Upper lobe of left lung (tissue), 6 donors: ENCODE results near the gene DOCK1. TPM values are rescaled to one million over a fixed set of nuclear protein-coding genes. Genes with fewer than 3 reads are reported as not detected.
A peak's percentile ranks its signal among the peaks of the same experiment; 100 is the strongest.

ENCODE experiments used
- ATAC-seq, 2 donors: fragments of 200-7000 bp; cut with Tn5 transposase; one replicate each; pipeline ENCODE4 v1.9.1; 2022; ENCODE audit warnings: mild to moderate bottlenecking in 2 of 2, moderate library complexity in 2 of 2; ENCODE audit not compliant: low FRiP score in 2 of 2
- DNase-seq, 2 donors: peaks; one replicate each; pipeline ENCODE4 v3.0.0-alpha.2; 2019 to 2020
- H3K27ac ChIP-seq, 4 donors: fragments of 200-600 bp; sonication (generic); one replicate each; pipeline ENCODE4 v1.5.1; 2016 to 2019
- H3K27me3 ChIP-seq, 4 donors: fragments of 200-600 bp; sonication (generic); one replicate each; pipeline ENCODE4 v1.5.1; 2017 to 2019
- H3K36me3 ChIP-seq, 4 donors: fragments of 200-600 bp; sonication (generic); one replicate each; pipeline ENCODE4 v1.5.1; 2016 to 2019
- H3K4me1 ChIP-seq, 4 donors: fragments of 200-600 bp; sonication (generic); one replicate each; pipeline ENCODE4 v1.5.1; 2018 to 2019
- H3K4me3 ChIP-seq, 4 donors: fragments of 200-600 bp; sonication (generic); one replicate each; pipeline ENCODE4 v1.5.1; 2017 to 2019; ENCODE audit warnings: mild to moderate bottlenecking in 2 of 4, moderate library complexity in 1 of 4
- H3K9me3 ChIP-seq, 4 donors: fragments of 200-600 bp; sonication (generic); one replicate each; pipeline ENCODE4 v1.5.1; 2018 to 2019
- EP300 ChIP-seq, 4 donors: sonication (generic); formaldehyde crosslinking; IDR thresholded peaks; one replicate each; pipeline ENCODE4 v1.5.1; 2017; ENCODE audit warnings: antibody characterized with exemption in 4 of 4, control low read depth in 2 of 4
- POLR2A ChIP-seq, 4 donors: fragments of 450-650 bp; IDR thresholded peaks; one replicate each; pipeline ENCODE4 v1.5.1; 2016 to 2017; ENCODE audit warnings: antibody characterized with exemption in 4 of 4, mild to moderate bottlenecking in 2 of 4
- POLR2AphosphoS5 ChIP-seq, 2 donors: sonication (generic); formaldehyde crosslinking; IDR thresholded peaks; one replicate each; pipeline ENCODE4 v1.5.1; 2017; ENCODE audit warnings: antibody characterized with exemption in 2 of 2
- WGBS, 2 donors: methylation state at CpG; one replicate each; pipeline ENCODE4 v1.1.5; 2017 to 2018; 5-methylcytosine and 5-hydroxymethylcytosine counted together
- total RNA-seq, 6 donors: library from RNA; depleted of rRNA in 4 of 6; stranded (reverse); fragments of >200 nt in 4 of 6; gene quantifications; one replicate each; pipeline versions ENCODE4 v1.1.0 to v1.2.1, GENCODE V29; 2016 to 2021
- TF ChIP-seq, protein P1 (sequence below), 6 experiments: fragments of 450-650 bp in 4 of 6; fragments of 200-600 bp in 2 of 6; sonication (generic) in 2 of 6; IDR thresholded peaks; one replicate each; pipeline ENCODE4 v1.5.1; 2016 to 2019; ENCODE audit warnings: antibody characterized with exemption in 6 of 6
- donor health status: DM: no; HTN: no; CAD: no; lungs with moderate emphysema.
- donor health status: DM: no; HTN: yes; CAD: no; lungs with severe emphysema.

DOCK1 gene
- total RNA-seq, 6 donors from 2014 or later = 37.5 to 63.9 (median 45.8) TPM

DNA sequence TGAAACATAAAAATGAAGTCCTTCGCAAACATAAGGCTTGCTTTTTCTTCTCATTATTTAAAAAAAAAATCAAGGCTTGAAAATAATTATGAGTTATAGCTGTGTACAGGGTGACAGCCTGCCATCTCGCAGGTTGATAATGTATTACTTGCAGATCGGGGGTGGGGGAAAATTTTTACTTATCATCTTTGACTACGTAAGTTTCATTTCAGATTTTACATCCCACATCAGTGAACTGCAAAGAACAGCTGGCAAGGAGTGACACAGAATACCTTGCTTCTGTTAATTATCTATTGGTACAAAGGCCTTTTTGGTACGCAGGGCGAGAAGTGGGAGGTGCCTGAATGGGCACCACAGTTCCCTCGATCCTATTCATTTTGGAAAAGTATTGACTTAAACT lies 232.2 kb downstream of the DOCK1 start:
- WGBS, 2 donors = 94 to 96% methylated on average over 7 of the region's 7 CpGs
- TF ChIP-seq, protein P1, sequence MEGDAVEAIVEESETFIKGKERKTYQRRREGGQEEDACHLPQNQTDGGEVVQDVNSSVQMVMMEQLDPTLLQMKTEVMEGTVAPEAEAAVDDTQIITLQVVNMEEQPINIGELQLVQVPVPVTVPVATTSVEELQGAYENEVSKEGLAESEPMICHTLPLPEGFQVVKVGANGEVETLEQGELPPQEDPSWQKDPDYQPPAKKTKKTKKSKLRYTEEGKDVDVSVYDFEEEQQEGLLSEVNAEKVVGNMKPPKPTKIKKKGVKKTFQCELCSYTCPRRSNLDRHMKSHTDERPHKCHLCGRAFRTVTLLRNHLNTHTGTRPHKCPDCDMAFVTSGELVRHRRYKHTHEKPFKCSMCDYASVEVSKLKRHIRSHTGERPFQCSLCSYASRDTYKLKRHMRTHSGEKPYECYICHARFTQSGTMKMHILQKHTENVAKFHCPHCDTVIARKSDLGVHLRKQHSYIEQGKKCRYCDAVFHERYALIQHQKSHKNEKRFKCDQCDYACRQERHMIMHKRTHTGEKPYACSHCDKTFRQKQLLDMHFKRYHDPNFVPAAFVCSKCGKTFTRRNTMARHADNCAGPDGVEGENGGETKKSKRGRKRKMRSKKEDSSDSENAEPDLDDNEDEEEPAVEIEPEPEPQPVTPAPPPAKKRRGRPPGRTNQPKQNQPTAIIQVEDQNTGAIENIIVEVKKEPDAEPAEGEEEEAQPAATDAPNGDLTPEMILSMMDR (IDR thresholded peaks at IDR 0.05) = no peak
- TF ChIP-seq POLR2AphosphoS5 (IDR thresholded peaks at IDR 0.05) = no peak
- no peak for TF ChIP-seq POLR2A (IDR thresholded peaks at IDR 0.05)
- TF ChIP-seq EP300 (IDR thresholded peaks at IDR 0.05) = no peak
- no peak for DNase-seq
- peaks cover 0 to 4% (median 0%) of the 10 kb centered on the region in 4 donors for H3K36me3 ChIP-seq
- no peaks in the 10 kb centered on the region for H3K4me1 ChIP-seq
- no peaks in the 10 kb centered on the region for H3K9me3 ChIP-seq
- no peaks in the 10 kb centered on the region for H3K27me3 ChIP-seq
- no peak for ATAC-seq
- no peak overlapping the region for H3K4me3 ChIP-seq
- H3K27ac ChIP-seq = no peak overlapping the region

DNA sequence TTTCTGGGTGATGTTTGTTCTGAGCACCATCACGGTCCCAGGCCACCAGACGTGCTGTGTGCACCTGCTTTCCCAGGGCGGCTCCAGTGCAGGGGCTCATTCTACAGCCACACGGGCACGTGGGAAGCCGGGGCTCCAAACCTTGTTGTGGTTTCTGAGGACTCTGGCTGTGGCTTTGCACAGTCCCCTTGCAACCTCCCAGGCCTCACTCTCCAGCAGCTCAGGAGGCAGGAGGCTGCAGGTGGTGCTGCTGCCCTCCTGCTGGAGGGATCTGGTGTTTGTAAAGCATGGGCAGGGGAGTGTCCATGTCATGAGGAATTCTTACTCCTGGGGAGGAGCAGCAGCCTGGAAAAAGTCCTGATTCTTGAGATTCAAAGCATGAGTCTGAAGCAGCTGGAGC lies 236.9 kb downstream of the DOCK1 start:
- Histone ChIP-seq H3K9me3 (no peaks in the 10 kb centered on the region), H3K4me3 (no peak overlapping the region), H3K27ac (no peak overlapping the region), H3K36me3 (peaks cover 0 to 4% (median 0%) of the 10 kb centered on the region in 4 donors), H3K27me3 (no peaks in the 10 kb centered on the region), H3K4me1 (no peaks in the 10 kb centered on the region)
- TF ChIP-seq, protein P1 (IDR thresholded peaks at IDR 0.05) = no peak
- no peak for TF ChIP-seq EP300 (IDR thresholded peaks at IDR 0.05)
- no peak for TF ChIP-seq POLR2AphosphoS5 (IDR thresholded peaks at IDR 0.05)
- no peak for TF ChIP-seq POLR2A (IDR thresholded peaks at IDR 0.05)
- 77% methylated on average over 6 of the region's 6 CpGs; no CpG with 5 or more reads in 1 of the 2 donors for WGBS, 2 donors
- ATAC-seq (no peak), DNase-seq (peak in 1 of 2 donors; percentile 30)

DNA sequence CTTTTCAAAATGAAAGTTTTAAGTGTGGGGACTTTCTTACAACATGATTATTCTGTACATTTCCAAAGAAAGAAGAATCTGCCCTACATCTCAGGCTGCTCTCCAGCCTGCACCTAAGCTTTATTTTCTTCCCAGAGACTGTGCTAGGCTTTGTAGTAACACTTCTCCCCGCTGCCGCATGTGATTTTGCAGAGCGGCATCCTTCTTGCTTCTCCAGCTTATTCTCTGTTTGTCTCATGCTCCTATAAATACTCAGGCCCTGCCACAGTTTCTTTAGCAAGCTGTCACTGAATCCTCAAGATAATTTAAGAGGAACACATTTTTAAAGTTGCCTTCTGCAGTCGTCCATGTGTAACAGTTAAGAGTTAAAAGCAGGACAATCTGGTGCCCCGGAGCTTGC lies 237.6 kb downstream of the DOCK1 start:
- WGBS, 2 donors = 91% methylated on average over 5 of the region's 5 CpGs
- ATAC-seq = no peak

DNA sequence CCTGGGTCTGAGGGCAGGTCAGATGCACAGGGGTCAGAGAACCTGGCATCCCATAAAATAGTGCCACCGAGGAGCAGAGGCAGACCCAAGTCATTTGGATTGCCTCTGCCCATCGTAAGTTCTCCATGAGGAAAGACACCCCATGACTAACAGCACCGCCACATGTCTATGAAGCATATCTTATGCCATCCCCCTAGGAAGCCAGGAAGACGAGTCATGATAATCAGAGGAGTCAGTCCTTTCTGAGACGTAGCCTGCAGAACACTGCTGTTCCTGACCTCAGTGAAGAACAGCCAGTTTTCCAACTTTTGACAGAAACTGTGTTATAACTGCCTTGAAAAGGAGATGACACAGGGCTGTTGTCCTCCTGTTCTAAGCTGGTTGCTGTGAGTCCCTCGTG lies 239.9 kb downstream of the DOCK1 start:
- no peak for TF ChIP-seq EP300 (IDR thresholded peaks at IDR 0.05)
- TF ChIP-seq, protein P1 (IDR thresholded peaks at IDR 0.05) = no peak
- no peak for TF ChIP-seq POLR2A (IDR thresholded peaks at IDR 0.05)
- TF ChIP-seq POLR2AphosphoS5 (IDR thresholded peaks at IDR 0.05) = no peak
- Histone ChIP-seq H3K4me1 (no peaks in the 10 kb centered on the region), H3K9me3 (no peaks in the 10 kb centered on the region), H3K36me3 (peaks cover 0 to 4% (median 0%) of the 10 kb centered on the region in 4 donors), H3K4me3 (no peak overlapping the region), H3K27me3 (no peaks in the 10 kb centered on the region), H3K27ac (no peak overlapping the region)
- WGBS, 2 donors = 84 to 93% methylated on average over 3 to 6 of the region's 6 CpGs
- ATAC-seq (no peak), DNase-seq (no peak)

More for the DNA sequence above, 237.6 kb downstream of the DOCK1 start:
- Histone ChIP-seq H3K27ac (no peak overlapping the region), H3K4me3 (no peak overlapping the region), H3K9me3 (no peaks in the 10 kb centered on the region), H3K36me3 (peaks cover 0 to 4% (median 0%) of the 10 kb centered on the region in 4 donors), H3K27me3 (no peaks in the 10 kb centered on the region), H3K4me1 (no peaks in the 10 kb centered on the region)
- TF ChIP-seq EP300 (IDR thresholded peaks at IDR 0.05) = no peak
- TF ChIP-seq POLR2A (IDR thresholded peaks at IDR 0.05) = no peak
- TF ChIP-seq, protein P1 (IDR thresholded peaks at IDR 0.05) = no peak
- no peak for TF ChIP-seq POLR2AphosphoS5 (IDR thresholded peaks at IDR 0.05)
- no peak for DNase-seq

DNA sequence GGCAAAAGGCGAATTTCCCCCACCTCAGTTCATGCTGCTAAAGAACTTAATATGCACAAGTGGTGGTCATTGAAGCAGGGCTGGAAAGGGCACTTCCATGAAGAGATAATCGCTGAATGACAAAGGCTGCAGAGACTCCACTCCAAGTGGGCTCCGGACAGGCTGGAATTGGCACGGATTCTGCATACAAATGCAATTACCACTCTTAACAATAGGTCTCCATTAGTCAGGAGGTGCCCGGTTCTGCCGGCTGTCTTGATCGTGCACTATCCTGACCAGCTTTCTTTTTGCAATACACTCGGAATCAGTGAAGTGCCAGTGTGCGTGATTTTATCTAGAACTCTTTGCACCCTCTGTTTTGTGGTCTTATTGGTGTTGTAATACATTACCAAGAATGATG lies 241.4 kb downstream of the DOCK1 start:
- Histone ChIP-seq H3K4me1 (no peaks in the 10 kb centered on the region), H3K36me3 (no peaks in the 10 kb centered on the region), H3K4me3 (no peak overlapping the region), H3K27me3 (no peaks in the 10 kb centered on the region), H3K27ac (no peak overlapping the region), H3K9me3 (no peaks in the 10 kb centered on the region)
- TF ChIP-seq POLR2A (IDR thresholded peaks at IDR 0.05) (no peak), POLR2AphosphoS5 (IDR thresholded peaks at IDR 0.05) (no peak), EP300 (IDR thresholded peaks at IDR 0.05) (no peak)
- TF ChIP-seq, protein P1 (IDR thresholded peaks at IDR 0.05) = no peak
- WGBS, 2 donors = 91% methylated on average over 9 of the region's 9 CpGs
- DNase-seq = no peak
- no peak for ATAC-seq
